Measurements from ENCODE around the gene ZNF850.

The ZNF850 gene

GRCh38 chr19:36688058-36688457, 84.5 kb downstream of the ZNF850 start:
- no peak for DNase-seq (ENCODE audit: low read depth)

GRCh38 chr19:36687214-36688056, 85.2 kb downstream of the ZNF850 start, which contains the start of gene ZNF567:
ZNF567 (plus strand) TSS chr19:36687612; CDS start chr19:36694868, 7,256 bp downstream.
- DNase-seq (ENCODE audit: low read depth), result peak; percentile 97

GRCh38 chr19:36686365-36687213, 86.0 kb downstream of the ZNF850 start:
- no peak for DNase-seq (ENCODE audit: low read depth)

GRCh38 chr19:36685835-36686234, 86.8 kb downstream of the ZNF850 start:
- DNase-seq (ENCODE audit: low read depth), result no peak

DNA sequence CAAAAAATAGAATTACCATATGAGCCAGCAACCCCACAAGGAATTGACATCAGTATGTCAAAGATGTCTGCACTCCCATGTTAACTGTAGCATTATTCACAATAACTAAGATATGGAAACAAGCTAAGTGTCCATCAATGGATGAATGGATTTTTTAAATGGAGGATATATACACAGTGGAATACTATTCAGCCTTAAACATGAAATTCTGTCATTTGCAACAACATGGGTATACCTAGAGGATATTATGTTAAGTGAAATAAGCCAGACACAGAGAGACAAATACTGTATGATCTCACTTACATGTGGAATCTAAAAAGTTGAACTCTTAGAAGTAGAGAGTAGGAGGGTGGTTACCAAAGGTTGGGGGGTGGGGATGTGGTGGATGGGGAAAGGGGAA, 93.2 kb downstream of the ZNF850 start:
- no peak for DNase-seq (ENCODE audit: low read depth)

- DNase-seq (ENCODE audit: low read depth), result no peak
Observed at GRCh38 chr19:36674201-36674600, 98.4 kb downstream of the ZNF850 start.

GRCh38 chr19:36672368-36672767, 100.2 kb downstream of the ZNF850 start:
- no peak for DNase-seq (ENCODE audit: low read depth)

DNA sequence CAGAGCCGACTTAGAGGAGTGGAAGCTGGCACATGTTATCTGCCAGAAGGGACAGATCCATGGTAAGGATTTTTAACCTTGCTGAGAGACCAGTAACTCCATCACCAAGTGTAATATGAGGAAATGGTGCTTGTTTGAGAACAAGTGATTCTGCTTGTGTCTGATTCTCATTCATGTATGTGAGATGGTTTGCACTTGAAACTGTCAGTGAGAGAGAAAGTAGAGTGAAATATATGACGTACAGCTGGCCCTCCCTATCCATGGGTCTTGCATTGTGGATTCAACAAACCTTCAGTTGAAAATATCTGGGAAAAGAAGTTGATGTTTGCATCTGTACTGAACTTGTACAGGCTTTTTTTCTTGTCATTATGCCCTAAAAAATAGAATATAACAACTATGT, 104.0 kb downstream of the ZNF850 start:
- DNase-seq (ENCODE audit: low read depth), result no peak

DNA sequence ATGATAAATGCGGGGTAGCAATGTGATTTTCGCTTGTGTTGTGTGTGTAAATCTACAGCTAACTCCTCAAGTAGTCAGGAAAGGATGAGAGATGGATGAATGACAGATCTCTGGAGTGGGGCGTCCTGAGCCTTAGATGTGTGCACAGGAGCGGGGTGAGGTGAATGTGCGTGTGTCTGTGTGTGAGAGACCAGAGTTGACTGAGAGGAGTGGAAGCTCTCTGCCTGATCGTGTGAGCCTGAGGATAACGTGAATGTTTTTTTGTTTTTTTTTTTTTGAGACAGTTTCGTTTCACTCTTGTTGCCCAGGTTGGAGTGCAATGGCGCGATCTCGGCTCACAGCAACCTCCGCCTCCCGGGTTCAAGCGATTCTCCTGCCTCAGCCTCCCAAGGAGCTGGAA, 106.8 kb downstream of the ZNF850 start:
- DNase-seq (ENCODE audit: low read depth), result no peak
